ENCODE data around the gene STAB2.

STAB2 gene

DNA sequence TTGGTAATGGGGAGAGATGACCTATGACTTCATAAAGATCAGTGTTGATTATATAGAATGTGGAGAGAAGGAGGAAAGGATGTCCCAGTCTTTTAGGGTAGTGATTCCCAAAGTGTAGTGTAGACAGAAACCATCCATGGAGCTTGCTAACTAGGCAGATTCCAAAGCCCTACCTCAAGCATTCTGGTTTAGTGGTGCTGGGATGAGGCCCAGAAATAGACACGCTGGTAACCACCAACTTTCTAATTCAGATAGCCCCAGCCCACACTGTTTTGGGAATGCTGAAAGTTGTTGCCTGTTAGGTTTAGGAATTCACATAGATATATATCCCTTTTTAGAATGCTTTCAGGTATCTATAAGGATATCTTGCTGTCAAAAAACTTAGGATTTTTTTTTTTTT is 69.2 kb downstream of the STAB2 start:
- no peak for DNase-seq

DNA sequence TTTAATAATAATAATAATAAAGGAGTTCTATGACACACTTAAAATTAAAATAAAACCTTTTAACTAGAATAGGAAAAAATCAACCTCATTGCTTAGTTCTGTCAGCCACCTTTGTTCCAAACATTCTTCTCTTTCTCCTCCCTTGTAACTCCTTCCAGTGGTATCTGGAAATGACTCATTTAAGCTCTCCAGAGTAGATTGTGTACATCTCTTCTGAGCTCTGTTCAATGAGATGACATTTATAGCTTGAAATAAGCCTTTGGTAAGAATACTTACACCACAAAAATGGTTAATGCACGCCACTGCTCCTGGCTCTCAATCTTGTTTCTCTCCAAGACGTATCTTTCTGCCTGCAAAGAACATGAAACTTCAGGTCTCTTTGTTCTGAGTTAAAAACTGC is 70.3 kb downstream of the STAB2 start:
- DNase-seq: no peak

DNA sequence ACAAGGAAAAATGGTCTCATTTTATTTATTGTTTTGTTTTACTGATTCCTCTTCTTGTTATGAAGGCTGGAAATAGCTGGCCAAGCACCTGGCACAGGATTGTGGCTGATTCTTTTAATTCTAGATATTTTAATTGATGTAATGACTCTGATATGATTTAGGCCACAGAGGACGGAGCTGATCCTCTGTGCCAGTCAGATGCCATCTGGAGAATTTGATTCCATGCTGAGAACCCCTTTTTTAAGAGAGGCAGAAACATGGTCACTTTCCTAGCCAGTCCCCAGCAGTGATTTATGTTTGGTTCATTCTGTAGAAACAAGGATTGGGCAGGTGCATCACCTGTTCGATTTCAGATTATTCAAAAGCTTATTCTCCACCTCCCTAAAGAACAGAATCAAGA is 77.6 kb downstream of the STAB2 start:
- no peak for DNase-seq

DNA sequence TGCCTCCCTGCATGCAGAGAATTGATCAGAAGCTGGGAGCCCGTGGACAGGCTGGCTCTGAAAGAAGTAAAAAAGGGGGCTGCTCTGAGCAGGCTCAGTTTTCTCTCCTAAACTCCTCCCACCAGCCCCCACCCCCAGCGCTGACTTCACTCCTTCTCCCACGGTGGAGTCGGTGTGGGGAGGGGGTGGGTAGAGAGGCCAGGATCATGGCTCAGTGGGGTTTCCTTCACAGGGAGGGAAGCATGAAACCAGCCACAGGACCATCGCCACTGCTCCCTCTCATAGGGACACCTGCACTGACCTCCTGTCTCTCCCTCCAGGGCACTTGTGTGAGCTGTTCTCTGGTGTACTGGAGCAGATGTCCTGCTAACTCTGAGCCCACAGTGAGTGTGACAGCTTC is 78.9 kb downstream of the STAB2 start:
- no peak for DNase-seq

DNA sequence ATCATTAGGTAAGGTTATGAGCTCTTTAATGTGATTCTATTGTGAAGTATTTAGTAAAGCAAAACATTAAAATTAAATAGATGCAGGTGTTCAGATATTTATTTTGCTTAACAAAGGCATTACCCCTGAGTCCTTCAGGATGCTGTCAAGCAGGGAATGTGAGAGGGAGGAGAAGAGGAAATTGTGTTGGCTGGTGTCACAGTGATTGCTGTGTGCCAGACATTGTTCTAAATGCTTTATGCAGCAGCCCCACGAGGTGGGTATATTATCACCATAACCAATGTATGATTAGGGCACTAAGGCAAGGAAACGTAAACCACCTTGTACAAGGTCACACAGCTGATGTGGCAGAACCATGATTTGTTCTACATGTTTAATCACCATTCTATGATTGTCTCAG is 80.1 kb downstream of the STAB2 start:
- no peak for DNase-seq

DNA sequence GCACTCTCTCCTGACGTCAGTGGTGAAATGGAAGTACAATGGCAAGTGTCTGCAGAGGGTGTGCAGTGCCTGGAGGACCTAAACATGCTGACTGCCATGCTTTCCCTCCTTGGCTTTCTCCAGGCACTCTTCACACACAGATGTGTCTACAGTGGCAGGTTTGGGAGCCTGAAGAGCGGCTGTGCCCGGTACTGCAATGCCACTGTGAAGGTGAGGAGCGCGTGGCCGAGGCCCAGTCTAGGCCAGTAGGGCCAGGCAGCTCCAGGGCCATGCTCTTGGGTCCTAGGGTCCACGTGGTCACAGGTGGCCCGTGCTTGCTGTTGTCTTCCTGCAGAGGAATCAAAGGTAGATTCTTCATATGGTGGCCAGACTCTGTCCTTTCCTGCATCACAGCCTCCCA is 81.4 kb downstream of the STAB2 start:
- DNase-seq: no peak

DNA sequence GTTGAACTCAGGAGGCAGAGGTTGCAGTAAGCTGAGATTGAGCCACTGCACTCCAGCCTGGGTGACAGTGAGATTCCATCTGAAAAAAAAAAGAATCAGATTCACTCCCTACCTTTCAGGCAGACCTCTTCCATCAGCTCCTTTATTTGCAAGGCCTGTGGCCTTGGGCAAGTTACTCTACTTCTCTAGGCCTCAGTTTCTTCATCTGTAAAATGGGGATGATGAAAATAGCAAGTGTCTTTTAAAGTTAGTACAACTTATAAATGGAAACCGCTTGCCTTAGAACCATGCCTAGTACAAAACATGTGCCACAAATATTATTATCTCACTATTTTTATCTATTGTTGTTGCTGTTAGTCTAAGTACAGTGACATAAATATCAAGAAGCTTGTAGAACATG is 84.3 kb downstream of the STAB2 start:
- DNase-seq: no peak

DNA sequence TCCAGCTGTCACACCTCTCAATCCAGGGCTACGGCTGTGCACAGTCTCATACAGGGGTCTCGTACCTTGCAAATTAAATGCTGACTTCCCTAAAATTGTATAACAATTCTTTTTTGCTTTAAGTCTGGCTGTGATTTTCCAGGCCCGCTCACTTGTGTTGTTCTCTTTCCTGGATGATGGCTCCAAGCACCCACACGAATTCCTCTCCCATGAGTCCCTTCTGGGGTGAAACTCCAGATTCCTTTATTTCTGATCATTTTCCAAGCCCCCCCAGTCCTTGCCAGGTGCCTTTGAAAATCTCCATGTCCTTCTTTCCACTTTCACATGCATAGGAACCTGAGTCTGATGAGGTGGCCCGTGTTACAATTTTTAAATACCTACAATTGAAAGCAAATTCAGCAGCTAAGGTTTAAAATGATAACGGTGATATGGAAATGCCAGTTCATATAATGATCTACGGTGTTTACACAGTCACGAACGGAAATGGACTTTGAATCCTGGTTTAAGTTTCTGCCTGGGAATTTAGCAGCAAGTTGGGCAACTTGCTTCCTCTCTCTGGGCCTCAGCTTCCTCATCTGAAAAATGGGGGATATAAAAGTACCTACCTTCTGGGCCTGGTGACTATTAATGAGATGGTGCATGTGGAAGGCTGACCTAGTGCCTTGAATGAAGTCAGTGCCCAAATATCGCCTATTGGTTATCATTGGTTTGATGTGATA is 85.5 kb downstream of the STAB2 start:
- DNase-seq: no peak

DNA sequence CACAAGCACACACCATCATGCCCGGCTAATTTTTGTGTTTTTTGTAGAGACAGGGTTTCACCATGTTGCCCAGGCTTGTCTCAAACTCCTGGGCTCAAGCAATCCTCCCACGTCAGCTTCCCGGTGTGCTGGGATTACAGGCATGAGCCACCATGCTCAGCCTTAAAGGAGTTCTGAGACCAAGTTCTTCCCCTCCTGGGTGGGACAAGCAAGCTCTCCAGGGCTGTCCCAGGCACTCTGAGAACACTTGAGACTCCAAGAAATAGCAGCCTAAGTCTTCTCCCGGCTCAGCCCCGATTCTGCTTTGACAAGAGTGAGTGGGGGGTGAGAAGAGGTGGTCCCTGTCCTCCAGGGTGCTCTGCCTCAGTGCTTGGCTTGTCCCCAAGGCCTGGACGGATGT is 86.4 kb downstream of the STAB2 start:
- DNase-seq: no peak

DNA sequence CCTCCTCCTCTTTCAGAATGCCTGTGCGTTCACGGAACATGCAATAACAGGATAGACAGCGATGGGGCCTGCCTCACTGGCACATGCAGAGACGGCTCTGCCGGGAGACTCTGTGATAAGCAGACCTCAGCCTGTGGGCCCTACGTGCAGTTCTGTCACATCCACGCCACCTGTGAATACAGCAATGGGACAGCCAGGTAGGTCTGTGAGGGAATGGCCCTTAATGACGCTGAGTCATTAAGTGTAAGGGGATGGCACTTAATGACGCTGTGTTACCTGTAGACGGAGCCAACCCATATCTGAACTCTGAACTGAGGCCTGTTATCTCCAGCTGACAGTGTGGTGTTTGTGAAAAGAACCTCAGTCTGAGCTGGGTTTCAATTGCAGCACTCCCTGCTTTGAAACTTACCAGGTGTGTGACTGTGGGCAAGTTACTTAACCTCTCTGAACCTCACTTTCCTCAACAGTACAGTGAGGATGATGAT is 86.9 kb downstream of the STAB2 start:
- no peak for DNase-seq

DNA sequence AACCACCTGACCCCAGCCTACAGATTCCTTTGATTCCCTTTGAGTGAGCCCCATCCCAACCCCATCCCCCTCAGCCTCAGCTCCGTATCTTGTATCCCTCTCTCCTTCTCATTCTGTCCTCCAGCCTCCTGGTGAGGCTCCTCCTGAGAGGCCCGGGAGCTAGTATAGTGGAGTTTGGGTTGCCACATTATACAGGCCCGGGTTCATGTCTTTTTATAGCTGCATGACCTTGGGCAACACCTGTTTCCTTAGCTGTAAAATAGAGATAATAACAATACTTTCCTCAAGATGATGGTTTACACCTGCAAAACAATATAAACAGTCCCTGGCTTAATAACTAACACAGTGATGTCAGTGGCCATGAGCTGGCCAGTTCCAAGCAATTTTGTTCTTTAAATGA is 89.8 kb downstream of the STAB2 start:
- DNase-seq: no peak

DNA sequence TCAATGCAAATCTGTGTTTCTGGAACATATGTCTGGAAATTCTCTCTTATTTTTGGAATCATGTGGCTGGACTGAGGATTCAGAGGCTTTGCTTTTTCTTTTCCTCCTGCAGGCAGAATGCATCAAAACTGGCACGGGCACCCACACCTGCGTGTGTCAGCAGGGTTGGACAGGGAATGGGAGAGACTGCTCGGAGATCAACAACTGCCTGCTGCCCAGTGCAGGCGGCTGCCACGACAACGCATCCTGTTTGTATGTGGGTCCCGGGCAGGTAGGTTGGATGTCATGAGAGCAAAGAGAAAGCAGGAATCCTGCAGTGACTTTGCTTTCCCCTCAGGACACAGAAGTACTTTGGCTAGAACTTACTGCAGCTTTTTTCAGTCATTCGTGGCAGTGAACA is 90.3 kb downstream of the STAB2 start:
- DNase-seq: no peak

DNA sequence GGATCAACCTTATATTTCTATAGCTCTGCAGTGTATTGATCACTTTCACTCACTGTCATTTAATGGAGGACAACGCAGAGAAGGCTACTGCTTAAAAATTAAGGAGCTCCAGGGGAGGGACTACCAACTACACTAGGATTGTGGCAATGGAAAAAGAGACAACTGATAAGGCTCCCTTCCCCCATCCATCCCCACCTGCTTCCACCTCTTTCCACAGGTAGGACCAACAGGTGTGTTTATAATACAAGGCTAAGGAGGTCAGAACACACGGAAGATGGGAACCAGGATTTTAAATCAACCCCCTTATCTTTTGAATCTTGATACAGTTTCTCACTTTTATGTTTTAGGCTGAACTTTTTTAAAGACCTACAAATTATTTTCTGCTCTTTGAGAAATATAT is 90.8 kb downstream of the STAB2 start:
- no peak for DNase-seq

DNA sequence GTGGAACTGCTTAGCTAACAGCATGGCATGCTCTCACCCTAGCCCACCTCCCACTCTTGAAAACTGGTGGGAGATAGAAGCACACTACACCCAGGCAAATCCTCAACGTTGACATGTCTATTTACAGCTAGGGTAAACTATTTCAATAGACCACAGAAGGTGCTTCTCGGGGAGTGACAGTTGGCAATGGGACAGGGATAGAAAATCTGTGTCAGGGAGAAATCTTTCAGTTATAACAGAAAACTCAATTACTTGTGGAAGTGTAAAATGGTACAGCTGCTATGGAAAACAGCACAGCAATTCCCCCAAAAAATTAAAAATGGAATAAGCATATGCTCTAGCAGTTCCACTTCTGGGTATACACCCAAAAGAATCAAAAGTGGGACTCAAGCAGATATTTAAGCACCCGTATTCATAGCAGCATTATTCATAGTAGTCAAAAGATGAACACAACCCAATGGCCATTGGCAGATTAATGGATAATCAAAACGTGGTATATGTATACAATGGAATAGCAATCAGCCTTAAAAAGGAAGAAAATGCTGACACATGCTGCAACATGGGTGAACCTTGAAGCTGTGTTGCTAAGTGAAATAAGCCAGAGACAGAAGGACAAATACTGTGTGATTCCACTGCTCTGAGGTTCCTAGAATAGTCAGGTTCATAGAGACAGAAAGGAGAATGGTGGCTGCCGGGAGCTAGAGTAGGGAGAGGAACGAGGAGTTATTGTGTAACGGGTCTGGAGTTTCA is 92.5 kb downstream of the STAB2 start:
- DNase-seq: no peak

DNA sequence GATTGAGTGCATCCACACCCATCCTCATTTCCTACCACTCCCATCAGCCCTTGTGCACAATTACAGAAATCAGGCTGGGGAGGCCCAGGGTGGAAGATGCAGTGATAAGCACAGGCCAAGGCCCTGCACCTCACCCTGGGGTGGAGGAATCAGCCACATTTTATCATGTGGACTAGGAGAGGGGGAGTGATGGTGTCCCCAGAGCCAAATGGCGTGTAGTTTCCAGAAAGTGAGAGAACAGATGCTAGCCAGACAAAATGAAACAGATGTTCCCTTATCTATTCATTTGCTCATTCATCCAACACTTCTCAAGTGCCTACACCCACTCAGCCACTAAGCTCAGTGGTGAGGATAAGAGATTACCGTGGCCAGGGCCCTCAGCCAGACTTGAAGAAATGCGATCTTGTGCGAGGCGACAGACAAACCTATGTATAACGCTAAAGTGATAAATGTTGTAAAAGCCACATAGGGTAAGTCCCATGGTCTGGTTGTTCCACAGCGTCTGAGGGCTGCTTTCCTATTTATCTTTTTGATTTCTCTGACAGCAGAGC is 93.6 kb downstream of the STAB2 start:
- DNase-seq: peak; percentile 32

DNA sequence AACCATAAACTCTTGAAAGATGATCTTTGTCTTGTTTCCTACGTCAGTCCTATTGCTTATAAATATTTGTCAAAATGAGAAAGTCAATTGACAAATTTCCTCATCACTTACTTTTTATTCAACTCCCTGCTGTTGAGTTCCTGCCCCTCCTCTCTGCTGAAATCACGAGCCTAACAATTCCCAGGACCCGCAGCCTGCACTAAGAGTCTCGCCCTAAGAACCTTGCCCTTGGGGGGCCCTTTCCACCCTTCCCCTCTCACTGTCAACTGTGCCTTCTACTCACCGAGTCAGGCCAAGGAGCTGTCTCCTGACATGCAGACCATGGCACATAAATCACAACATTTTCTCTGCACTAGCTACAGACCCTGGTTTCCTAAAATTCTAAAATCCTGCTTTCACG is 99.0 kb downstream of the STAB2 start:
- DNase-seq: no peak

DNA sequence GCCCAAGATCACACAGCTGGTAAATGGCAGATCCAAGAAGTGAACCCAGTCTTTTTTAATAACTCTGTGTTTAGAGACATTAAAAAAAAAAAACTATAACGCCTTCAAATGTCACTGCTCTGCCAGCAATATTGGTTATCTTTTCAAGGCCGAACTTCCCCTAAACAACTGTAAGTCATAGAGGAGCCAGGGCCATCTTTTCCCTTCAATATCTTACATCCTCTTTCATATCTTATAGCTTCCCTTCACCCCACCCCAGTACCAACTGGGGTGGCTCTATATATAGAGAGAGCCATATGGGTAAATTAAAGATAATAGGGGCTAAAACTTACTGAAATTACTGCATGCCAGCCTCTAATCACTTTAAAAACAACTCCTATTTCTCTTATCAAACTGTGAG is 100.2 kb downstream of the STAB2 start:
- no peak for DNase-seq

DNA sequence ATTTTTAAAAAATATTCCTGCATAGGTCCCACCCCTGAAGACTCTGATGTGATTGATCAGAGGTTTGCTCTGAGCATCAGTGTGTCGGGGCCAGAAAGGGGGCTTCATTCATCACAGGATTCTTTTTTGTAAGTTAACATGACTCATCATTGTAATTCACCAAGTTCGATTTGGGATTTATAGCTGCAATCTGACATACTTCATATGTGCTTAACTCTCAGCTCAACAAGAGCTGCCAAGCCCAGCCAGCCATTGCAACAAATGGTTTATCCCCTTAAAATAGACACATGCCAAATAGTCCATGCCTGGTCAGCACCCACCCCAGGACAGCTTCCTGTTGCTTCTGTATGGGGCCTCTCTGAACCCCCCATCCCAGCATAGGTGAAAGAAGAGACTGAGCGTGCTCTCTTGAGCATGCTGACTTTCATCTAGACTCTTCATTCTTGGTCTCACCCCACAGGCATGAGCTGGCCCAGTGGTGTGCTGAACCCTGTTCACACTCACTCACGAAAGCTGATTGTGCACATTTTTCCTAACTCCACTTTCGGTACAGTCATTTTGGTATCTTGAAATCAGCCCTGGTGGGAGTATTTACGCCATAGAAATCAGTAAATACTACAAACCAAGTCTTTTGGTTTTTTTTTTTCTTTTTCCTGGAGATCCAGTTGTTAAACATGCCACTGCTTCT is 101.4 kb downstream of the STAB2 start:
- DNase-seq: peak; percentile 24 to 29

DNA sequence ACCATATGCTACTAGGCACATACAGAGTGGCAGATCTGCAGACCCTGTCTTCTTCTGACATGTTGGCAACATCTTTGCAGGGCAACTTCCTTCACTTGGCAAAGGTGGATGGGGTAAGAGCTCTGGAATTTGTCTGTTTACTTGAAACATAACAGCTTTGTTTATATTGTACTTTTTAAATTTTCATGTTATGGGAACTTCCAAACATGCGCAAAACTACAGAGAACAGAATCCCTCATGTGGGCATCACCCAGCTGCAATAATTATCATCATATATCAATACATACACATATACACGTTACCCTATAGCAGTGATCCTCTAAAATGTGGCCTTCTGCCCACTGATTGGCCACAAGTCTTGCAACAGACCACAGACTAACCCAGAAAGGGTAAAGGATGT is 103.4 kb downstream of the STAB2 start:
- DNase-seq: no peak

DNA sequence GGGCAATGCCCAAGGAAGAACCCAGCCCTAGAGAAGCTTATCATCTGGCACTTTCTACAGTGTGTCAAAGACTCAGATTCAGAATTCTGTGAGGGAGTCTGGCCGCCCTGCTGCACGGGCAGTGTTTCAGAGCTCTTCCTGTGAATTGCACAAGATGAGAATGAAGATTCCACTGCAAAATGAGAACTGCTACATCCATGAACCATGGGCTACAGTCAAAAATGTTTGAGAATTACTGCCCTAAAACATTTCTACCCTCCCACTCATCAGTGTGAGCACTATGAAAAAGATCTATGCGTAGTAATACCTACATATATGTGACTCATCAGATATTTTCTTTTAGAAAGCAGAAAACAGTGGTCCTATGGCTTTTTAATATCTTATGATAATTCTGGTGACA is 104.0 kb downstream of the STAB2 start:
- no peak for DNase-seq

DNA sequence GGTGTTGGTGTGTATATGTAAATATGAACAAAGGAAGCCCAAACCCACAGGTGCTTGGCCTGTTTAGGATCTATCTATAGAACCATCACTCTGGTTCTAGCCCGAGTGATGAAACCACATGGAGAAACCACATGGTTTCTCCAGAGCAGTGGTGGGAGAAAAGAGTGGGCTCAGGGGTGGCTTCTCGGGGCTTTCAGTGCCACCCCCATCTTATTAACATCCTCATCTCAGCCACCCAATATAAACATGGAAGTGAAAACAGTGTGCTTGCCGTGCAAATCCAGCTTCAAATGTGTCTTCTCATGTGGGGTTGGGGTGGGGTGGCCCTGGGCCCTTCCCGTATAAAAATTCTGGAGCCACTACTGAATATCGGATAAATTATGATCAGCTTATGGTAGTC is 109.0 kb downstream of the STAB2 start:
- DNase-seq: no peak

DNA sequence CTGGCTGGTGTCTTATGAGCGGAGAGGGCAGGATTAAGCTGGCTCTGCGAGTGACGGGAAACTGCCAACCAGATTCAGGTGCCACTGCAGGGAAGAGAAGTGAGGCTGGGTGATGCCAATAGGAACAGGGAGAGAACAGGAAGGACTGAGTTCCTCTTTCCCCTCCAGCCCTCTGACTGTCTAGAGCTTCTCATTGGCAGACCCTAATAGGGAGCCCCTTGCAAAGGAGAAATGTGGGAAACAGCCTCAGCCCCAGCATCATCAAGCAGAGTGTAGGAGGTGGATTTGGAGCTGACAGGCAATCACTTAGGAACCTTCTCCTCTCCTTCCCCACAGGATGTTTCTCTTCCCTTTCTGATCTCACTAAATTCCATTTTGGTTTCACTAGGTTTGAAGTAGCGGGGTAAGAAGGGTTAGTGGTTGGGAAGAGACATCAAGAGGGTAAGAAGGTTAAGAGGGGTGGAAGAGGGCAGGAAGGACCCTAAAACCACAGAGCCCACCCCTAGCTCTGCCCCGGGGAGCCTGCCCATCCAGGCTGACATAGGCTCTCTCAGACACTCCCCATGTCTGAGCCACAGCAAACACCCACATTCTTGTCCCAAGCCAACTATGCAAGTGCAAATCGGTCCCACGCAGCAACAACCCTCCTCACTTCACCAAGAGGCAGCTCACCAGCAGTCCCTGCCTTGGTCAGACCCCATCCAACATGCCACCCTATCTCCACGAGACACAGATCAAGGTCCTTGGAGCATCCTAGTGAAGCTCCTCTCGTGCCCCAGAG is 111.1 kb downstream of the STAB2 start:
- peak; percentile 39 to 43 for DNase-seq
